HEK293 (cell line): ENCODE results near the gene TESMIN.

Experiments used
- CTCF ChIA-PET: fragments of 350-600 bp; formaldehyde crosslinking; extraction: SDS; loops from one replicate; lab custom pipeline; 2021; ENCODE audit warnings: antibody characterized with exemption; lab: Yijun Ruan, JAX
- POLR2A ChIA-PET: fragments of 300-600 bp; formaldehyde crosslinking; extraction: SDS; loops from one replicate; lab custom pipeline; 2020; ENCODE audit warnings: antibody characterized with exemption, inconsistent platforms; lab: Yijun Ruan, JAX
- H3K27ac ChIP-seq: fragments of 200-500 bp; sonication (Bioruptor generic); 2 replicates; pipeline ENCODE4 v1.5.1; 2014; ENCODE audit warnings: low read depth, low read length, control low read depth, inconsistent platforms; ENCODE audit errors: extremely low read depth
- H3K36me3 ChIP-seq, 2 experiments: fragments of 200-500 bp in 1 of 2; sonication (Bioruptor generic) in 1 of 2; 1 replicate in 1 of 2; 2 replicates in 1 of 2; pipeline ENCODE4 v1.5.1; 2014 to 2017; ENCODE audit warnings: inconsistent platforms in 2 of 2, low read length in 2 of 2; ENCODE audit not compliant: control insufficient read depth in 2 of 2, insufficient read depth in 1 of 2
- H3K4me1 ChIP-seq: fragments of 200-500 bp; sonication (Bioruptor generic); 2 replicates; pipeline ENCODE4 v1.5.1; 2014; ENCODE audit warnings: mild to moderate bottlenecking, low read length, inconsistent platforms; ENCODE audit not compliant: control insufficient read depth, insufficient read depth
- H3K4me3 ChIP-seq: 2 replicates; pipeline ENCODE4 v1.5.1; 2011; ENCODE audit warnings: low read depth, mild to moderate bottlenecking, control low read depth, low read length, moderate library complexity
- H3K9me3 ChIP-seq: fragments of 200-500 bp; sonication (Bioruptor generic); 2 replicates; pipeline ENCODE4 v1.5.1; 2014; ENCODE audit warnings: low read depth, low read length, inconsistent platforms; ENCODE audit not compliant: control insufficient read depth, insufficient read depth
- BCL6B ChIP-seq: fragments of 450-650 bp; formaldehyde crosslinking; IDR thresholded peaks from 2 replicates; pipeline ENCODE4 v1.5.1; 2017; ENCODE audit warnings: missing biosample characterization, missing genetic modification characterization
- CTCF ChIP-seq: fragments of 450-650 bp; formaldehyde crosslinking; IDR thresholded peaks from 2 replicates; pipeline ENCODE4 v1.5.1; 2016; ENCODE audit warnings: missing biosample characterization, missing genetic modification characterization
- EGR2 ChIP-seq: fragments of 450-650 bp; formaldehyde crosslinking; IDR thresholded peaks from 2 replicates; pipeline ENCODE4 v1.5.1; 2016; ENCODE audit warnings: low read depth, missing biosample characterization, missing genetic modification characterization
- INSM2 ChIP-seq: fragments of 450-650 bp; formaldehyde crosslinking; IDR thresholded peaks from 2 replicates; pipeline ENCODE4 v1.5.1; 2016; ENCODE audit warnings: missing biosample characterization, missing genetic modification characterization
- KLF1 ChIP-seq: fragments of 450-650 bp; formaldehyde crosslinking; IDR thresholded peaks from 2 replicates; pipeline ENCODE4 v1.5.1; 2016; ENCODE audit warnings: missing biosample characterization, missing genetic modification characterization
- KLF16 ChIP-seq: fragments of 450-650 bp; formaldehyde crosslinking; IDR thresholded peaks from 2 replicates; pipeline ENCODE4 v1.5.1; 2017; ENCODE audit warnings: missing biosample characterization, missing genetic modification characterization
- MYNN ChIP-seq: fragments of 450-650 bp; formaldehyde crosslinking; IDR thresholded peaks from 2 replicates; pipeline ENCODE4 v1.5.1; 2016; ENCODE audit warnings: missing biosample characterization, missing genetic modification characterization, borderline replicate concordance
- SP7 ChIP-seq: fragments of 450-650 bp; formaldehyde crosslinking; IDR thresholded peaks from 2 replicates; pipeline ENCODE4 v1.5.1; 2016; ENCODE audit warnings: missing biosample characterization, missing genetic modification characterization
- ZBTB17 ChIP-seq: fragments of 450-650 bp; formaldehyde crosslinking; IDR thresholded peaks from 2 replicates; pipeline ENCODE4 v1.5.1; 2016; ENCODE audit warnings: missing biosample characterization, missing genetic modification characterization
- ZBTB49 ChIP-seq: fragments of 450-650 bp; formaldehyde crosslinking; IDR thresholded peaks from 2 replicates; pipeline ENCODE4 v1.5.1; 2016; ENCODE audit warnings: missing biosample characterization, missing genetic modification characterization, low read depth
- ZFP37 ChIP-seq: fragments of 450-650 bp; formaldehyde crosslinking; IDR thresholded peaks from 2 replicates; pipeline ENCODE4 v1.5.1; 2016; ENCODE audit warnings: missing biosample characterization, missing genetic modification characterization
- ZNF221 ChIP-seq: fragments of 450-650 bp; formaldehyde crosslinking; IDR thresholded peaks from 2 replicates; pipeline ENCODE4 v1.5.1; 2017; ENCODE audit warnings: missing biosample characterization, missing genetic modification characterization, borderline replicate concordance
- ZNF280C ChIP-seq: fragments of 450-650 bp; formaldehyde crosslinking; IDR thresholded peaks from 2 replicates; pipeline ENCODE4 v1.5.1; 2016; ENCODE audit warnings: missing biosample characterization, missing genetic modification characterization
- ZNF513 ChIP-seq: fragments of 450-650 bp; IDR thresholded peaks from 2 replicates; pipeline ENCODE4 v1.5.1; 2018; ENCODE audit warnings: missing biosample characterization, missing genetic modification characterization
- ZNF548 ChIP-seq: fragments of 450-650 bp; formaldehyde crosslinking; IDR thresholded peaks from 2 replicates; pipeline ENCODE4 v1.5.1; 2016; ENCODE audit warnings: missing biosample characterization, missing genetic modification characterization
- ZNF623 ChIP-seq: fragments of 450-650 bp; formaldehyde crosslinking; IDR thresholded peaks from 2 replicates; pipeline ENCODE4 v1.5.1; 2016; ENCODE audit warnings: missing biosample characterization, missing genetic modification characterization
- ZNF639 ChIP-seq: fragments of 450-650 bp; formaldehyde crosslinking; IDR thresholded peaks from 2 replicates; pipeline ENCODE4 v1.5.1; 2016; ENCODE audit warnings: missing biosample characterization, missing genetic modification characterization
- ZNF785 ChIP-seq: fragments of 450-650 bp; formaldehyde crosslinking; IDR thresholded peaks from 2 replicates; pipeline ENCODE4 v1.5.1; 2016; ENCODE audit warnings: missing biosample characterization, missing genetic modification characterization
- ZSCAN18 ChIP-seq: fragments of 450-650 bp; formaldehyde crosslinking; IDR thresholded peaks from 2 replicates; pipeline ENCODE4 v1.5.1; 2016; ENCODE audit warnings: missing biosample characterization, missing genetic modification characterization

TESMIN gene

GRCh38 chr11:68722143-68722542 lies 29.2 kb downstream of the TESMIN start (continued):
- TF ChIP-seq INSM2 (tag by site-specific recombination) (no peak), ZNF280C (tag by site-specific recombination) (no peak), ZBTB17 (no peak), ZNF221 (tag by site-specific recombination) (no peak), MYNN (tag by site-specific recombination) (no peak), ZBTB49 (tag by site-specific recombination) (no peak)

- no peaks in the 10 kb centered on the region for H3K36me3 ChIP-seq
- H3K4me3 ChIP-seq = no peak overlapping the region
- H3K9me3 ChIP-seq = no peaks in the 10 kb centered on the region
- H3K27ac ChIP-seq = no peak overlapping the region
- POLR2A ChIA-PET = no interaction called here
- CTCF ChIA-PET = no interaction called here
- H3K4me1 ChIP-seq = no peaks in the 10 kb centered on the region
- TF ChIP-seq ZNF623 (tag by site-specific recombination) (peak; percentile 78), ZFP37 (no peak), KLF16 (no peak), ZNF513 (no peak), ZNF785 (tag by site-specific recombination) (no peak), ZSCAN18 (tag by site-specific recombination) (no peak), CTCF (tag by site-specific recombination) (no peak), KLF1 (tag by site-specific recombination) (no peak), ZNF639 (no peak), EGR2 (tag by site-specific recombination) (0 out of 2 replicates have a peak, but pooled peaks have one; percentile 11), SP7 (tag by site-specific recombination) (no peak), BCL6B (tag by site-specific recombination) (no peak), ZNF548 (no peak)
These were observed 30.2 kb downstream of the TESMIN start for GRCh38 chr11:68721075-68721474.
